Caco-2 (cell line): ENCODE measurements around the gene CALHM2. TPM values are rescaled to one million over a fixed set of nuclear protein-coding genes. Genes with fewer than 3 reads are reported as not detected.

Source experiments
- BruUV-seq: library from RNA; stranded (reverse); fragments of 400-500 nt; replicated peaks from 2 replicates; lab custom pipeline; 2021; lab: Mats Ljungman, UMichigan
- CTCF ChIA-PET: fragments of 300-600 bp; sonication (Branson Sonifier 250); formaldehyde crosslinking; loops from one replicate; lab custom pipeline; 2022; ENCODE audit warnings: antibody characterized with exemption; lab: Charles Lee
- POLR2A ChIA-PET: fragments of 300-600 bp; sonication (Branson Sonifier 250); formaldehyde crosslinking; loops from one replicate; lab custom pipeline; 2022; ENCODE audit warnings: antibody characterized with exemption; lab: Charles Lee
- DNase-seq, 2 experiments: peaks; one replicate each; pipeline versions ENCODE4 v3.0.0 to v3.0.0-alpha.2; 2020 to 2022
- H3K27me3 ChIP-seq: replicated peaks from 2 replicates; pipeline ENCODE4 v1.6.0; 2011; ENCODE audit warnings: low read length; ENCODE audit not compliant: control insufficient read depth, insufficient read depth
- H3K36me3 ChIP-seq: 2 replicates; pipeline ENCODE4 v1.5.1; 2011; ENCODE audit warnings: low read length; ENCODE audit not compliant: control insufficient read depth, insufficient read depth
- H3K4me1 ChIP-seq: fragments of 250-450 bp; sonication (Bioruptor Pico); 2 replicates; pipeline ENCODE4 v1.5.1; 2020; ENCODE audit warnings: mild to moderate bottlenecking
- H3K4me3 ChIP-seq: 2 replicates; pipeline ENCODE4 v1.5.1; 2011; ENCODE audit warnings: low read depth, mild to moderate bottlenecking, control low read depth, low read length
- H3K9me3 ChIP-seq: fragments of 250-450 bp; sonication (Bioruptor Pico); 2 replicates; pipeline ENCODE4 v1.5.1; 2020; ENCODE audit warnings: mild to moderate bottlenecking, moderate library complexity
- H3K27ac Mint-ChIP-seq: one replicate; pipeline ENCODE4 v1.8.0; 2022; ENCODE audit warnings: mixed read lengths; ENCODE audit not compliant: unreplicated experiment
- H3K27me3 Mint-ChIP-seq: one replicate; pipeline ENCODE4 v1.8.0; 2022; ENCODE audit warnings: mixed read lengths; ENCODE audit not compliant: insufficient read depth, unreplicated experiment
- H3K36me3 Mint-ChIP-seq: one replicate; pipeline ENCODE4 v1.8.0; 2022; ENCODE audit warnings: mild to moderate bottlenecking, mixed read lengths; ENCODE audit not compliant: insufficient read depth, unreplicated experiment
- H3K4me1 Mint-ChIP-seq: one replicate; pipeline ENCODE4 v1.8.0; 2022; ENCODE audit warnings: low read depth, mixed read lengths; ENCODE audit not compliant: unreplicated experiment
- H3K4me3 Mint-ChIP-seq: one replicate; pipeline ENCODE4 v1.8.0; 2022; ENCODE audit warnings: mild to moderate bottlenecking, moderate library complexity, mixed read lengths; ENCODE audit not compliant: unreplicated experiment
- H3K9me3 Mint-ChIP-seq: one replicate; pipeline ENCODE4 v1.8.0; 2022; ENCODE audit warnings: mixed read lengths; ENCODE audit not compliant: unreplicated experiment
- CTCF ChIP-seq, 2 experiments: fragments of 200-600 bp in 1 of 2; IDR thresholded peaks; 1 replicate in 1 of 2; 2 replicates in 1 of 2; pipeline versions ENCODE4 v1.5.1 to v1.8.0; 2011 to 2022; ENCODE audit warnings: antibody characterized with exemption in 1 of 2, control low read depth in 1 of 2, inconsistent platforms in 1 of 2, low read depth in 1 of 2, low read length in 1 of 2, mild to moderate bottlenecking in 1 of 2, moderate library complexity in 1 of 2; ENCODE audit not compliant: insufficient read depth in 1 of 2, severe bottlenecking in 1 of 2, unreplicated experiment in 1 of 2
- intact Hi-C: fragments of 100-400 bp; cut with micrococcal nuclease; formaldehyde crosslinking; loops from one replicate; pipeline ENCODE4 v1.10.0; 2022; ENCODE audit not compliant: unreplicated experiment
- total RNA-seq: library from RNA; stranded (reverse); gene quantifications from 2 replicates; pipeline ENCODE4 v1.2.3, GENCODE V29; 2022

The CALHM2 gene
- total RNA-seq, 1 experiment from 2014 or later: 0.52 TPM

- no TSS peak for BruUV-seq
- H3K4me1 ChIP-seq: no peaks in the 10 kb centered on the region
- DNase-seq: no peak
- H3K36me3 ChIP-seq: peaks cover 8% of the 10 kb centered on the region
- H3K9me3 ChIP-seq: no peaks in the 10 kb centered on the region
- H3K27ac Mint-ChIP-seq: no peak overlapping the region
- H3K4me3 ChIP-seq: no peak overlapping the region
- H3K4me1 Mint-ChIP-seq: no peaks in the 10 kb centered on the region
- TF ChIP-seq CTCF (IDR thresholded peaks at IDR 0.05; ENCODE audit: insufficient read depth in 1 of 2, low read depth in 1 of 2, low read length in 1 of 2, severe bottlenecking in 1 of 2, unreplicated experiment in 1 of 2): no peak
- H3K9me3 Mint-ChIP-seq: no peaks in the 10 kb centered on the region
- no peak overlapping the region for H3K4me3 Mint-ChIP-seq
- CTCF ChIA-PET: no interaction called here
- peaks cover 90% of the 10 kb centered on the region for H3K36me3 Mint-ChIP-seq
- POLR2A ChIA-PET: no interaction called here
- H3K27me3 ChIP-seq: no peaks in the 10 kb centered on the region
- no peaks in the 10 kb centered on the region for H3K27me3 Mint-ChIP-seq
- intact Hi-C loops: no loop called here
Observed at GRCh38 chr10:103441206-103441605, 11.0 kb downstream of the CALHM2 start.

GRCh38 chr10:103440416-103440815 is 11.8 kb downstream of the CALHM2 start:
- H3K27me3 Mint-ChIP-seq: no peaks in the 10 kb centered on the region
- Histone ChIP-seq H3K4me1 (no peaks in the 10 kb centered on the region), H3K9me3 (no peaks in the 10 kb centered on the region), H3K4me3 (no peak overlapping the region), H3K27me3 (no peaks in the 10 kb centered on the region), H3K36me3 (peaks cover 6% of the 10 kb centered on the region)
- intact Hi-C loops: no loop called here
- no TSS peak for BruUV-seq
- H3K4me1 Mint-ChIP-seq: no peaks in the 10 kb centered on the region
- ChIA-PET POLR2A (no interaction called here), CTCF (no interaction called here)
- H3K27ac Mint-ChIP-seq: no peak overlapping the region
- no peak for TF ChIP-seq CTCF (IDR thresholded peaks at IDR 0.05; ENCODE audit: insufficient read depth in 1 of 2, low read depth in 1 of 2, low read length in 1 of 2, severe bottlenecking in 1 of 2, unreplicated experiment in 1 of 2)
- H3K4me3 Mint-ChIP-seq: no peak overlapping the region
- no peak for DNase-seq
- no peaks in the 10 kb centered on the region for H3K9me3 Mint-ChIP-seq
- H3K36me3 Mint-ChIP-seq: peaks cover 90% of the 10 kb centered on the region

- intact Hi-C loops: no loop called here
- H3K9me3 Mint-ChIP-seq: no peaks in the 10 kb centered on the region
- no peak for TF ChIP-seq CTCF (IDR thresholded peaks at IDR 0.05; ENCODE audit: insufficient read depth in 1 of 2, low read depth in 1 of 2, low read length in 1 of 2, severe bottlenecking in 1 of 2, unreplicated experiment in 1 of 2)
- ChIA-PET POLR2A (no interaction called here), CTCF (no interaction called here)
- no peaks in the 10 kb centered on the region for H3K4me1 ChIP-seq
- no peaks in the 10 kb centered on the region for H3K27me3 Mint-ChIP-seq
- no peak overlapping the region for H3K4me3 ChIP-seq
- H3K4me3 Mint-ChIP-seq: no peak overlapping the region
- no TSS peak for BruUV-seq
- H3K9me3 ChIP-seq: no peaks in the 10 kb centered on the region
- H3K27ac Mint-ChIP-seq: no peak overlapping the region
- H3K27me3 ChIP-seq: no peaks in the 10 kb centered on the region
- no peaks in the 10 kb centered on the region for H3K4me1 Mint-ChIP-seq
- DNase-seq: no peak
- H3K36me3 Mint-ChIP-seq: peaks cover 84% of the 10 kb centered on the region
- H3K36me3 ChIP-seq: peaks cover 8% of the 10 kb centered on the region
Observed at GRCh38 chr10:103439776-103440175, 12.4 kb downstream of the CALHM2 start.
